ENCODE data around the gene FOXO6. TPM values are rescaled to one million over a fixed set of nuclear protein-coding genes. Genes with fewer than 3 reads are reported as not detected.

Gene FOXO6
- total and polyA plus RNA-seq, 5 donors: 1.1 to 7.0 (median 4.2) TPM

GRCh38 chr1:41342774-41343355 lies 18.4 kb upstream of the FOXO6 start:
- Histone ChIP-seq H3K4me1 (ENCODE audit: control insufficient read depth, insufficient read depth, low read length) (no peaks in the 10 kb centered on the region), H3K9me3 (ENCODE audit: control insufficient read depth, low read length) (no peaks in the 10 kb centered on the region), H3K4me3 (ENCODE audit: low read length) (no peak overlapping the region), H3K27me3 (ENCODE audit: control insufficient read depth, insufficient read depth) (no peaks in the 10 kb centered on the region), H3K27ac (ENCODE audit: low read length) (peak overlapping the region; percentile 15)
- 61% methylated on average over 5 of the region's 5 CpGs for WGBS
- DNase-seq: no peak
- ATAC-seq: no peak
- intact Hi-C loops (cut with DNase I): no loop called here

- ATAC-seq (no peak), DNase-seq (no peak)
- H3K27me3 ChIP-seq (ENCODE audit: control insufficient read depth, insufficient read depth): no peaks in the 10 kb centered on the region
- intact Hi-C loops (cut with DNase I): no loop called here
- no peaks in the 10 kb centered on the region for H3K9me3 ChIP-seq (ENCODE audit: control insufficient read depth, low read length)
- no peaks in the 10 kb centered on the region for H3K4me1 ChIP-seq (ENCODE audit: control insufficient read depth, insufficient read depth, low read length)
- no peak overlapping the region for H3K4me3 ChIP-seq (ENCODE audit: low read length)
- WGBS: 80% methylated on average over 17 of the region's 17 CpGs
- no peak overlapping the region for H3K27ac ChIP-seq (ENCODE audit: low read length)
Measured at GRCh38 chr1:41343790-41344699, 17.2 kb upstream of the FOXO6 start.

- Histone ChIP-seq H3K9me3 (ENCODE audit: control insufficient read depth, low read length) (no peaks in the 10 kb centered on the region), H3K27me3 (ENCODE audit: control insufficient read depth, insufficient read depth) (no peaks in the 10 kb centered on the region), H3K27ac (ENCODE audit: low read length) (no peak overlapping the region), H3K4me1 (ENCODE audit: control insufficient read depth, insufficient read depth, low read length) (no peaks in the 10 kb centered on the region), H3K4me3 (ENCODE audit: low read length) (no peak overlapping the region)
- DNase-seq: no peak
- WGBS: 82% methylated on average over 5 of the region's 5 CpGs
- intact Hi-C loops (cut with DNase I): no loop called here
- ATAC-seq: no peak
Measured at GRCh38 chr1:41344708-41345159, 16.5 kb upstream of the FOXO6 start.

GRCh38 chr1:41345434-41346075 lies 15.7 kb upstream of the FOXO6 start:
- Histone ChIP-seq H3K9me3 (ENCODE audit: control insufficient read depth, low read length) (no peaks in the 10 kb centered on the region), H3K27ac (ENCODE audit: low read length) (no peak overlapping the region), H3K4me3 (ENCODE audit: low read length) (no peak overlapping the region), H3K4me1 (ENCODE audit: control insufficient read depth, insufficient read depth, low read length) (no peaks in the 10 kb centered on the region), H3K27me3 (ENCODE audit: control insufficient read depth, insufficient read depth) (no peaks in the 10 kb centered on the region)
- 81% methylated on average over 4 of the region's 4 CpGs for WGBS
- DNase-seq (no peak), ATAC-seq (no peak)
- intact Hi-C loops (cut with DNase I): no loop called here

- ATAC-seq (no peak), DNase-seq (no peak)
- 97% methylated on average over 2 of the region's 2 CpGs for WGBS
- Histone ChIP-seq H3K27me3 (ENCODE audit: control insufficient read depth, insufficient read depth) (no peaks in the 10 kb centered on the region), H3K9me3 (ENCODE audit: control insufficient read depth, low read length) (no peaks in the 10 kb centered on the region), H3K4me3 (ENCODE audit: low read length) (no peak overlapping the region), H3K4me1 (ENCODE audit: control insufficient read depth, insufficient read depth, low read length) (no peaks in the 10 kb centered on the region), H3K27ac (ENCODE audit: low read length) (no peak overlapping the region)
- intact Hi-C loops (cut with DNase I): no loop called here
Measured at GRCh38 chr1:41347276-41347675, 14.0 kb upstream of the FOXO6 start.

GRCh38 chr1:41348394-41348793 lies 12.8 kb upstream of the FOXO6 start:
- ATAC-seq (no peak), DNase-seq (no peak)
- Histone ChIP-seq H3K27me3 (ENCODE audit: control insufficient read depth, insufficient read depth) (no peaks in the 10 kb centered on the region), H3K4me1 (ENCODE audit: control insufficient read depth, insufficient read depth, low read length) (no peaks in the 10 kb centered on the region), H3K9me3 (ENCODE audit: control insufficient read depth, low read length) (no peaks in the 10 kb centered on the region), H3K27ac (ENCODE audit: low read length) (no peak overlapping the region), H3K4me3 (ENCODE audit: low read length) (no peak overlapping the region)
- WGBS: 84% methylated on average over 4 of the region's 4 CpGs
- intact Hi-C loops (cut with DNase I): no loop called here

GRCh38 chr1:41349361-41350054 lies 11.7 kb upstream of the FOXO6 start:
- intact Hi-C loops (cut with DNase I): no loop called here
- H3K4me3 ChIP-seq (ENCODE audit: low read length): no peak overlapping the region
- WGBS: 84% methylated on average over 8 of the region's 8 CpGs
- ATAC-seq: no peak
- peaks cover 2% of the 10 kb centered on the region for H3K4me1 ChIP-seq (ENCODE audit: control insufficient read depth, insufficient read depth, low read length)
- no peak overlapping the region for H3K27ac ChIP-seq (ENCODE audit: low read length)
- H3K9me3 ChIP-seq (ENCODE audit: control insufficient read depth, low read length): no peaks in the 10 kb centered on the region
- DNase-seq: no peak
- no peaks in the 10 kb centered on the region for H3K27me3 ChIP-seq (ENCODE audit: control insufficient read depth, insufficient read depth)

- H3K9me3 ChIP-seq (ENCODE audit: control insufficient read depth, low read length): no peaks in the 10 kb centered on the region
- no peak overlapping the region for H3K4me3 ChIP-seq (ENCODE audit: low read length)
- ATAC-seq (no peak), DNase-seq (no peak)
- H3K27me3 ChIP-seq (ENCODE audit: control insufficient read depth, insufficient read depth): no peaks in the 10 kb centered on the region
- WGBS: 70% methylated on average over 2 of the region's 2 CpGs
- intact Hi-C loops (cut with DNase I): no loop called here
- H3K4me1 ChIP-seq (ENCODE audit: control insufficient read depth, insufficient read depth, low read length): peaks cover 2% of the 10 kb centered on the region
- no peak overlapping the region for H3K27ac ChIP-seq (ENCODE audit: low read length)
Measured at GRCh38 chr1:41350055-41350378, 11.2 kb upstream of the FOXO6 start.

- peaks cover 2% of the 10 kb centered on the region for H3K4me1 ChIP-seq (ENCODE audit: control insufficient read depth, insufficient read depth, low read length)
- no peaks in the 10 kb centered on the region for H3K27me3 ChIP-seq (ENCODE audit: control insufficient read depth, insufficient read depth)
- no peak for ATAC-seq
- no peak for DNase-seq
- no peaks in the 10 kb centered on the region for H3K9me3 ChIP-seq (ENCODE audit: control insufficient read depth, low read length)
- intact Hi-C loops (cut with DNase I): no loop called here
- no peak overlapping the region for H3K4me3 ChIP-seq (ENCODE audit: low read length)
- 77% methylated on average over 6 of the region's 6 CpGs for WGBS
- H3K27ac ChIP-seq (ENCODE audit: low read length): no peak overlapping the region
Measured at GRCh38 chr1:41351262-41352151, 9.7 kb upstream of the FOXO6 start.

GRCh38 chr1:41353744-41354143 lies 7.5 kb upstream of the FOXO6 start:
- Histone ChIP-seq H3K4me1 (ENCODE audit: control insufficient read depth, insufficient read depth, low read length) (peaks cover 7% of the 10 kb centered on the region), H3K4me3 (ENCODE audit: low read length) (no peak overlapping the region), H3K27me3 (ENCODE audit: control insufficient read depth, insufficient read depth) (no peaks in the 10 kb centered on the region), H3K27ac (ENCODE audit: low read length) (no peak overlapping the region), H3K9me3 (ENCODE audit: control insufficient read depth, low read length) (no peaks in the 10 kb centered on the region)
- intact Hi-C loops (cut with DNase I): no loop called here
- no peak for ATAC-seq
- WGBS: 87% methylated on average over 9 of the region's 9 CpGs
- DNase-seq: no peak
